Neural progenitor cell (in vitro differentiated cells): ENCODE measurements around the gene NCOA3. TPM values are rescaled to one million over a fixed set of nuclear protein-coding genes. Genes with fewer than 3 reads are reported as not detected.

Source experiments
- DNase-seq: peaks from one replicate; pipeline ENCODE4 v3.0.0-alpha.2; 2016; ENCODE audit warnings: low spot score
- H2AFZ ChIP-seq: fragments of 200-600 bp; sonication (generic); replicated peaks from 2 replicates; pipeline ENCODE4 v1.6.1; 2016; ENCODE audit warnings: antibody characterized with exemption
- H3F3A ChIP-seq: fragments of 200-600 bp; sonication (generic); 2 replicates; pipeline ENCODE4 v1.6.1; 2016; ENCODE audit warnings: antibody characterized with exemption, low read depth
- H3K27ac ChIP-seq: fragments of 200-600 bp; sonication (generic); 2 replicates; pipeline ENCODE4 v1.5.1; 2016; ENCODE audit warnings: mild to moderate bottlenecking
- H3K27me3 ChIP-seq: fragments of 200-600 bp; sonication (generic); 2 replicates; pipeline ENCODE4 v1.6.1; 2016; ENCODE audit warnings: mild to moderate bottlenecking, moderate library complexity
- H3K36me3 ChIP-seq: fragments of 200-600 bp; sonication (generic); 2 replicates; pipeline ENCODE4 v1.5.1; 2016
- H3K4me1 ChIP-seq: fragments of 200-600 bp; sonication (generic); 2 replicates; pipeline ENCODE4 v1.6.1; 2016; ENCODE audit warnings: mixed run types
- H3K4me2 ChIP-seq: fragments of 200-600 bp; sonication (generic); 2 replicates; pipeline ENCODE4 v1.6.1; 2016
- H3K4me3 ChIP-seq: fragments of 200-600 bp; sonication (generic); 2 replicates; pipeline ENCODE4 v1.5.1; 2016
- H3K79me2 ChIP-seq: fragments of 200-600 bp; sonication (generic); 2 replicates; pipeline ENCODE4 v1.6.1; 2016; ENCODE audit warnings: low read depth
- H3K9ac ChIP-seq: fragments of 200-600 bp; sonication (generic); 2 replicates; pipeline ENCODE4 v1.6.1; 2016
- H3K9me3 ChIP-seq: fragments of 200-600 bp; sonication (generic); 2 replicates; pipeline ENCODE4 v1.5.1; 2016; ENCODE audit warnings: low read depth
- H4K20me1 ChIP-seq: fragments of 200-600 bp; sonication (generic); 2 replicates; pipeline ENCODE4 v1.6.1; 2016; ENCODE audit warnings: low read depth
- H3K27ac Mint-ChIP-seq: 3 replicates; pipeline ENCODE4 v1.8.0; 2021; ENCODE audit warnings: mixed read lengths
- H3K27me3 Mint-ChIP-seq: 2 replicates; pipeline ENCODE4 v1.8.0; 2022; ENCODE audit warnings: low read depth, mild to moderate bottlenecking, inconsistent platforms, moderate library complexity, mixed read lengths; ENCODE audit not compliant: insufficient read depth
- H3K36me3 Mint-ChIP-seq: 3 replicates; pipeline ENCODE4 v1.8.0; 2021; ENCODE audit warnings: mixed read lengths
- H3K4me1 Mint-ChIP-seq: 3 replicates; pipeline ENCODE4 v1.8.0; 2021; ENCODE audit warnings: mixed read lengths
- H3K4me3 Mint-ChIP-seq: 3 replicates; pipeline ENCODE4 v1.8.0; 2021; ENCODE audit warnings: mild to moderate bottlenecking, moderate library complexity, mixed read lengths
- H3K9me3 Mint-ChIP-seq: 3 replicates; pipeline ENCODE4 v1.8.0; 2020; ENCODE audit warnings: mixed read lengths
- EZH2 ChIP-seq: fragments of 200-600 bp; sonication (generic); IDR thresholded peaks from 2 replicates; pipeline ENCODE4 v1.6.1; 2017; ENCODE audit warnings: antibody characterized with exemption, mild to moderate bottlenecking, moderate library complexity
- EZH2phosphoT487 ChIP-seq: fragments of 200-600 bp; sonication (generic); IDR thresholded peaks from 2 replicates; pipeline ENCODE4 v1.6.1; 2017; ENCODE audit warnings: antibody characterized with exemption
- total RNA-seq: library from RNA; depleted of rRNA; stranded (reverse); fragments of >200 nt; gene quantifications from 2 replicates; pipeline ENCODE4 v1.2.3, GENCODE V29; 2015; ENCODE audit warnings: low replicate concordance
- TF ChIP-seq, protein P1 (sequence below): fragments of 200-600 bp; sonication (generic); IDR thresholded peaks from 2 replicates; pipeline ENCODE4 v1.5.1; 2017; ENCODE audit warnings: antibody characterized with exemption, mild to moderate bottlenecking

NCOA3 gene
- total RNA-seq, 1 donor from 2014 or later = 64.5 TPM

DNA sequence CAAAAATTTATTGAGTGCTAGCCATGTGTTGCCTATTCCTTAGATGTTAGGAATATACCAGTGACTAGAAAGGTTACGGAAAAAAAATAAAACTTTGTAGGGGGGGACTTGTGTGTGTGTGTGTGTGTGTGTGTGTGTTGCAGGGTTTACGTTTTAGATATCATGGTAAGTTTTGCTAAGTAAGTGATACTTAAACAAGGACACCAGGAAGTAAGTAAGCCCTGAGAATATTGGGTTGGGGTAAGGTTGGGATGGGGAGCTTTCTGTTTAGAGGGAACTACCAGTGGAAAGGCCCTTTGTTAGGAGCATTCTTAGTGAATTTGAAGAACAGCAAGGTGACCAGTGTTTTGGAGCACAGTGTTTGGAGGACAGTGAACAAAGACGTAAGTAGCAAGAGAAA is 30.3 kb downstream of the NCOA3 start:
- Histone ChIP-seq H3K4me2 (no peak overlapping the region), H3F3A (no peaks in the 10 kb centered on the region), H3K9me3 (no peaks in the 10 kb centered on the region), H3K36me3 (peaks cover 3% of the 10 kb centered on the region), H2AFZ (no peak overlapping the region), H3K4me1 (no peaks in the 10 kb centered on the region), H4K20me1 (peaks cover 44% of the 10 kb centered on the region), H3K9ac (no peak overlapping the region), H3K4me3 (no peak overlapping the region), H3K27ac (no peak overlapping the region), H3K79me2 (peaks cover 100% of the 10 kb centered on the region), H3K27me3 (no peaks in the 10 kb centered on the region)
- DNase-seq = no peak
- peaks cover 10% of the 10 kb centered on the region for H3K9me3 Mint-ChIP-seq
- peaks cover 3% of the 10 kb centered on the region for H3K4me1 Mint-ChIP-seq
- H3K36me3 Mint-ChIP-seq = peaks cover 14% of the 10 kb centered on the region
- H3K27me3 Mint-ChIP-seq = no peaks in the 10 kb centered on the region
- TF ChIP-seq, protein P1, sequence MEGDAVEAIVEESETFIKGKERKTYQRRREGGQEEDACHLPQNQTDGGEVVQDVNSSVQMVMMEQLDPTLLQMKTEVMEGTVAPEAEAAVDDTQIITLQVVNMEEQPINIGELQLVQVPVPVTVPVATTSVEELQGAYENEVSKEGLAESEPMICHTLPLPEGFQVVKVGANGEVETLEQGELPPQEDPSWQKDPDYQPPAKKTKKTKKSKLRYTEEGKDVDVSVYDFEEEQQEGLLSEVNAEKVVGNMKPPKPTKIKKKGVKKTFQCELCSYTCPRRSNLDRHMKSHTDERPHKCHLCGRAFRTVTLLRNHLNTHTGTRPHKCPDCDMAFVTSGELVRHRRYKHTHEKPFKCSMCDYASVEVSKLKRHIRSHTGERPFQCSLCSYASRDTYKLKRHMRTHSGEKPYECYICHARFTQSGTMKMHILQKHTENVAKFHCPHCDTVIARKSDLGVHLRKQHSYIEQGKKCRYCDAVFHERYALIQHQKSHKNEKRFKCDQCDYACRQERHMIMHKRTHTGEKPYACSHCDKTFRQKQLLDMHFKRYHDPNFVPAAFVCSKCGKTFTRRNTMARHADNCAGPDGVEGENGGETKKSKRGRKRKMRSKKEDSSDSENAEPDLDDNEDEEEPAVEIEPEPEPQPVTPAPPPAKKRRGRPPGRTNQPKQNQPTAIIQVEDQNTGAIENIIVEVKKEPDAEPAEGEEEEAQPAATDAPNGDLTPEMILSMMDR = no peak
- no peak for TF ChIP-seq EZH2
- H3K27ac Mint-ChIP-seq = no peak overlapping the region
- no peak overlapping the region for H3K4me3 Mint-ChIP-seq

DNA sequence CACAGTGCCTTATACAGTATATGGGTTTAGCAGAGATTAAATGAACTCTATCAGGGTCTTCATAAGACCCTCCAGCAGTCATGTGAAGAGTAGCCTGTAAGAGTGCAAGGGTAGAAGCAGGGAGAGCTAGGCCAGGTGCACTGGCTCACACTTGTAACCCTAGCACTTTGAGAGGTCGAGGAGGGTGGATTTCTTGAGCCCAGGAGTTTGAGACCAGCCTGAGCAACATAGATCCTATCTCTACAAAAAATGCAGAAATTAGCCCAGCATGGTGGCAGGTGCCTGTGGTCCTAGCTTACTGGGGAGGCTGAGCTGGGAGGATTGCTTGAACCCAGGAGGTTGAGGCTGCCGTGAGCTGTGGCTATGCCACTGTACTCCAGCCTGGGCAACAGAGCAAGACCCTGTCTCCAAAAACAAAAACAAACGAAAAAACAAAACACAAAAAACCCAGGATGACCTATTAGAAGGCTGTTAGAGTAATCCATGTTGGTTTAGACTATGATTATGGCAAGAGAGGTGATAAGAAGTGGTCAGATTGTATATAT is 31.9 kb downstream of the NCOA3 start:
- Histone ChIP-seq H3K4me2 (no peak overlapping the region), H3K9ac (no peak overlapping the region), H3K27ac (no peak overlapping the region), H3F3A (no peaks in the 10 kb centered on the region), H2AFZ (no peak overlapping the region), H3K27me3 (no peaks in the 10 kb centered on the region), H3K79me2 (peaks cover 100% of the 10 kb centered on the region), H3K36me3 (no peaks in the 10 kb centered on the region), H3K9me3 (no peaks in the 10 kb centered on the region), H3K4me3 (no peak overlapping the region), H3K4me1 (no peaks in the 10 kb centered on the region), H4K20me1 (peaks cover 54% of the 10 kb centered on the region)
- no peak for TF ChIP-seq EZH2phosphoT487
- TF ChIP-seq, protein P1 = no peak
- no peak for TF ChIP-seq EZH2
- Mint-ChIP-seq H3K4me3 (no peak overlapping the region), H3K4me1 (peaks cover 3% of the 10 kb centered on the region), H3K27me3 (no peaks in the 10 kb centered on the region), H3K9me3 (peaks cover 2% of the 10 kb centered on the region), H3K36me3 (peaks cover 12% of the 10 kb centered on the region), H3K27ac (no peak overlapping the region)
- DNase-seq = no peak

DNA sequence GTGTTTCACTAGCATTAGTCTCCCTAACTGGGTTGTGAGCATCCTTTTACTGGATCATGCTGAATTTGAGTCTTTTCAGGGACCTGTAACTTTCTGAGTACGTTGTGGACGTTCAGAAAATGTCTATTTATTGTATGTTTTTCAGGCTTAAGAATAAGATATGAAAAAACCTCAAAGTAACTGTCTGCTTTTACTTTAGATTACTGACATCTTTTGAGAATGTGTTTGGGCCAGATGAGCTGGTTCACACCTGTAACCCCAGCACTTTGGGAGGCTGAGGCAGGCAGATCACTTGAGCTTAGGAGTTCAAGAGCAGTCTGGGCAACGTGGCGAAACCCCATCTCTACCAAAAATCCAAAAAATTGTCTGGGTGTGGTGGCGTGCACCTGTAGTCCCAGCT is 32.7 kb downstream of the NCOA3 start:
- Histone ChIP-seq H2AFZ (no peak overlapping the region), H3K4me2 (no peak overlapping the region), H3K9me3 (no peaks in the 10 kb centered on the region), H3K36me3 (no peaks in the 10 kb centered on the region), H3K9ac (no peak overlapping the region), H3K27me3 (no peaks in the 10 kb centered on the region), H3K4me3 (no peak overlapping the region), H3F3A (no peaks in the 10 kb centered on the region), H3K27ac (no peak overlapping the region), H4K20me1 (peaks cover 50% of the 10 kb centered on the region), H3K4me1 (no peaks in the 10 kb centered on the region), H3K79me2 (peaks cover 100% of the 10 kb centered on the region)
- Mint-ChIP-seq H3K27me3 (no peaks in the 10 kb centered on the region), H3K4me3 (no peak overlapping the region), H3K4me1 (peaks cover 3% of the 10 kb centered on the region), H3K36me3 (peaks cover 12% of the 10 kb centered on the region), H3K9me3 (peaks cover 2% of the 10 kb centered on the region), H3K27ac (no peak overlapping the region)
- no peak for DNase-seq
- TF ChIP-seq, protein P1 = no peak
- TF ChIP-seq EZH2 = no peak
- no peak for TF ChIP-seq EZH2phosphoT487
